Activated CD4-positive, alpha-beta T cell treated with anti-CD3 and anti-CD28 coated beads, Interleukin-2, amount 50 U/mL, for 1 hour (primary cell): ENCODE results near the gene TIMP3.

Source experiments
- DNase-seq: peaks from one replicate; pipeline ENCODE4 v3.0.0-alpha.2; 2020

Gene TIMP3

DNA sequence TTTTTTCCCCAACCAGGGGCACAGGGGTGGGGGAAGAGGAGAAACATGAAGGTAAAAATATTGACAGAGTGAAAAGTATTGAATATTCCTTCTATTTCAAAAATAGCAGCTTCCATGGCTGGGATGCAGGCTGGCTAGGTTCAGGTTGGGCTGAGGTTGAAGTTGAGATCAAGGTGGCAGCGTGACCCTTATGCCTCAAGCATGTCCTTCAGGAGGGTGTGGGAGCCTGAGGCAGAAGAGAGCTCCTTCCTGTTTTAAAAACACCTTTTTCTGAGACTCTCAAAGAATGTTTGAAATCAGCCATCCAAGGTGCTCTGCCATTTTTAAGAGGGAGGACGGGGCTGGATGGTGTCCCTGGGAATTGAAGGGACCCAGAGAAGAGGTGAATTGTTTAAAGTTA lies 29.5 kb downstream of the TIMP3 start:
- DNase-seq: no peak

GRCh38 chr22:32831584-32831983 lies 30.1 kb downstream of the TIMP3 start:
- DNase-seq: no peak

GRCh38 chr22:32832174-32832573 lies 30.7 kb downstream of the TIMP3 start:
- no peak for DNase-seq

GRCh38 chr22:32836280-32837123 lies 35.0 kb downstream of the TIMP3 start:
- no peak for DNase-seq

GRCh38 chr22:32837142-32837541 lies 35.6 kb downstream of the TIMP3 start:
- no peak for DNase-seq

DNA sequence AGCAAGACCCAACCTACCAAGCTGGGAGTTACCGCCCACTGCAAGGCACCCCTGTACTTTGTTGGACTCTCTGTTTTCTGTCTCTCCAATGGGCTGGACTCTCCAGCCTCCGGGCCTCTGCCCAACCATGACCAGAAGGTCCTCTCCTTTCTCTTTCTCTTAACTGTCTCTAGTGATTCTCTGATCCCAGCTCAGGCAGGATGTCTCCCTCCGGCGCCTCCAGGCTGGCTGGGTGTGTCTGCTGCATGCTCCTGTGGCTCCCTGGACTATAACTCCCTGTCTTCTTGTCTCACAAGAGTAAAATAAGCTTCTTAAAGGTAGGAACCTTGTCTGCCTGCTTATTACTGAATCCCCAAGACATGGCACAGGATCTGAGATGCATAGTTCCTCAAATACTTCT lies 36.3 kb downstream of the TIMP3 start:
- DNase-seq: no peak

DNA sequence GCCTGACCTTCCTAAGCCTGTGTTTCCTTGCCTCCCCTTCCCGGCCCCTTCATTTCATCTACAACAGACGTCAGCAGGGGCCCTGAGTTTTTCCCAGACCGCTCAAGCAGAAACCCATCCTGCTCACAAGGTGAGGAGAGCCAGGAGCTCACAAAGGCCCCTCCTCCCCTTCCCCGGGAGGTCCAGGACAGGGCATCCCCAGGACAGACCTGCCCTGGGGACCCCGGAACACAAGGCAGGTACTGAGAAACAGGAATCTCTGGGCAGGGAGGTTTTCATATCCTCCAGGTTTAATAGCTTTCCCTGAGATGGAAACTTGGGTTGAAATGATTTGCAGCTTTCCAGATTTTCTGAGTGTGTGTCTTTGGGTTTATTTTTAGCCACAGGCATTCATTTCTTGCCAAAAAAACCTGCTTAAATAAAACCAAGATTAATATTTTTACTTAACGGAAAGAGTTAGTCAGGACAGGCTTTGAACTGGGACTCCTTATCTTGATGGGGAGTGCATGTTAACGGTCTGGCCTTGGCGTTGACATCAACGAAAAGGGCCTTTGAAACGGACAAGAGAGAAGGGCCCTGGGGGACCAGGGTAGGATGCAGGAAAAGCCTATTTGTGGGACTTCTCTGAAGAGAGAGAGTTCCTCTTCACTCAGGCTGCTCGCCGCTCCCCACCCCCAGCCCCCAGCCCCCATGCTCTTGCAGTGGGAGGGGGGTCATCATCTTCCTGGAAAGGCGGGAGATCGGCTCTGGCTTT lies 38.5 kb downstream of the TIMP3 start:
- DNase-seq: no peak

DNA sequence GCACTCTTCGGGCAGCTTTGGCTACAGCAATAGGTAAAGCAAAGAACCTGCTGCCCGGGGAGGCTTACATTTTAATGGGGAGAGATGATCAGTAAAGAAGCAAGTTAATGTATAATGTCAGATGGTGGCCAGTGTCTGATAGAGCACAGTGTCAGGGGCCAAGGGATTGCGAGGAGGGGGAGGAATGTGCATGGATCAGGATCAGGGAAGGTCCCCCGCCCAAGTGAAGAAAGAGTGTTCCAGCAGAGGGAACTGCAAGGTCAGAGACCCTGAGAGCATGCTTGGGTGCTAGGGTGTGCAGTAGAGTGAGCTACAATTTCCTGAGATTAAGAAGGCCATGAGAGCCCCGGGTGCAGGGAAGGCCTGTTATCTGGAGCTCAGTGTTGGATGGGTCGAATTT lies 39.7 kb downstream of the TIMP3 start:
- DNase-seq: no peak

GRCh38 chr22:32842486-32842885 lies 41.0 kb downstream of the TIMP3 start:
- DNase-seq: no peak

- DNase-seq: no peak
These were observed 41.8 kb downstream of the TIMP3 start for GRCh38 chr22:32843300-32843699.

DNA sequence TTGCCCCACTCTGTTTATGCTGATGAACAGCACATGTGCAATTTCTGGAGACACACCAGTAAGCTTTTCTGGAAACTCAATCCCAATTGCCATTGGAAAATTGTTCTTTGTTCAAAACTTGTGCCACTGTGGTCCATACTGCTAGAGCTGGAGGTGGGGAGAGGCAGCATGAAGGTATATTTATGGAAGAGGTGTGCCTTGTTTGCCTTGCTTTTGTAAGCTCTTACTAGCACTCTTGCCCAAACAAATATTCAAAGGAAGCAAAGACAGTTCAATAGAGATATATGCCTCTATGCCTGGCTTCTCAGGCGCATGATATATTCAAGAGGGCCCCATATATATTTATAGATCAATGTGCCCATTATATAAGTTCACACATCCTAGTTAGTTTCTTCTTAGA lies 42.7 kb downstream of the TIMP3 start:
- no peak for DNase-seq

DNA sequence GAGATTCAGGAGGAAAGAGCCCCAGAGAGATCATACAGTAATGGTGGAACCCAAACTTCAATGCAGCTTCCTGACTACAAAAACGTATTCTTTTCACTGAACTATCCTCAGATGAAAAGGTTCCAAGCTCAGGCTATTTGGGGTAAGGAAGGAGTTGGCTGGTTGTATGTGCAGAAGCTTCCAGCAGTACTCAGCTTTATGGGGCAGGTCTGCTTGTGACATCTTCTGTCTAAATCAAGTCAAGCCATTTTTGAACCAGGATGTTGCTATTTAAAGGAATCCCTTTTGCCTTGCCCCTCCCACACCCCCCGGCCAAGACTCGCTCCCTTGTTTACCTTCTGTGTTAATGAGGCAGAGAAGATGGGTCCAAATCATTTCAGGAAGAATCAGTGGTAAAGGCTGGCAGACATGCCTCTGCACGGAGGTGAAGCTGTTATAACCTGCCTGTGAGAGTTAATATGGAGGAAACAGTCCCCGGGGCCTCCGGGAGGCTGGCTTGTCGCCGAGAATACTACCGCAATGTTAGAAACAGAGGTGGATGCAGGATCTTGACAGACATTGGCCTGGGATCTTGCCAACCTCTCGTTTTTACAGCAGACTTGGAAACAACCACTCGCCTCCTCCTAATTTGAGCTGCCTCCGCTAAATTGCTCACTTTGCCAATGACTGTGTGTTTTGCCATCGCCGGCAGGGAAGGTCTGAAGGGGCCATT lies 45.4 kb downstream of the TIMP3 start:
- DNase-seq: no peak

DNA sequence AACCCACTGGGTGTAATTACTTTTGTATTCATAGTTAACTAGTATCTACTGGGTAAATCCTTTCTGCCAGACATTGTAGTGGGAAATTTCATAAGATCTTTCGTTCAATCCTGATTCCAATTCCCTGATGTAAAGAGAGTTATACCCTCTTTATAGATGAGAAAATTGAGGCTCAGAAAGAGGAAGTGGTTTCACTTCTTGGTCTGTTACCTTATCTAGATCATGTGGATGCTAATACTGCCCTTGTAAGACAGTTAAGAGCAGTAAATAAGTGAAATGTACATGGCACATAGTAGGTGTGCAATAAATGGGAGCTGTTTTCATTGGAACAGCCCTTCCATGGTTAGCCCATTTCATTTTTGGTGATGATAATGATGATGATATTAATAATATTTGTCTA lies 46.7 kb downstream of the TIMP3 start:
- DNase-seq: no peak

GRCh38 chr22:32849501-32849900 lies 48.0 kb downstream of the TIMP3 start:
- no peak for DNase-seq

- DNase-seq: no peak
These were observed 48.7 kb downstream of the TIMP3 start for GRCh38 chr22:32850157-32850556.

DNA sequence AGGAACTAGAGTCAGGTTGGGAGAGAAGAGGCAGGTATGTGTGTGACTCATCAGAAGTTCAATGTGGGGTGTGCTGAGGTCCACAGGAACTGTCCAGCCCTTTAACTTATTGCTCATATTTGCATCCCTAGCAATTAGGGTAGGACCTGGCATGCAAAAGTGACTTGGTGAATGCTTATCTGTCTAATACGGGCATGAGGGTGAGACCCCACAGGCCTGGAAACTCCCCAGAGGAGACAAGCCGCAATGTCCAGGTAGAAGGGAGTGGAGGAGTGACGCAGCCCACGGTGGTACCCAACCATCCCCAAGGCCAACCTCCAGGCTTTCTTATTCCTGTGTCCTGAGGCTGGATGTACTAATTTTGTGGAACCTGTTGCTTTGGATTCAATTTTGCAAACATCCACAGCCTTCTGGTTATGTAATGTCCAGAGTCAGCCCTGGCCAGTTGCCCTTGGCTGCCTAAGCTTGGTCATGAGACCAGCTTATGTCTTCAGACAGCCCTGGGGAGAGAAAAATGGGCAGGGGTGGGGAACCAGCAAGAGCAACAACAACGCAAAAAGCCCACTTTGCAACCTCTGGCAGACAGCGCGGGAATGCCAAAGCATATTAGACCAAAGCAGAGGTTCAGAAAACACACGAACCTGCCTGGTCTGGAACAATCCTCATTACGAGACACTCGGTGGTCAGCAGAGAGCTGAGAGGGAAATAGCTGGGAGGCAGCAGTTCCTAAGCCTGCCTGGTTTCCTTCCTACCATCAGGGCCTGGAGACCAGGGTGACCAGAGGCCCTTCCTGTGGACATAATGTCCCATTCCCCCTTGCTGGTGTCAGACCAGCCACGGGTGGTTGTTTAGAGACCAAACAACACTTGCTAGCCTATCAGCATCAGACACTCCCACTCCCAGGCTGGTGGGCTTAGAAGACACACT lies 49.3 kb downstream of the TIMP3 start:
- no peak for DNase-seq

DNA sequence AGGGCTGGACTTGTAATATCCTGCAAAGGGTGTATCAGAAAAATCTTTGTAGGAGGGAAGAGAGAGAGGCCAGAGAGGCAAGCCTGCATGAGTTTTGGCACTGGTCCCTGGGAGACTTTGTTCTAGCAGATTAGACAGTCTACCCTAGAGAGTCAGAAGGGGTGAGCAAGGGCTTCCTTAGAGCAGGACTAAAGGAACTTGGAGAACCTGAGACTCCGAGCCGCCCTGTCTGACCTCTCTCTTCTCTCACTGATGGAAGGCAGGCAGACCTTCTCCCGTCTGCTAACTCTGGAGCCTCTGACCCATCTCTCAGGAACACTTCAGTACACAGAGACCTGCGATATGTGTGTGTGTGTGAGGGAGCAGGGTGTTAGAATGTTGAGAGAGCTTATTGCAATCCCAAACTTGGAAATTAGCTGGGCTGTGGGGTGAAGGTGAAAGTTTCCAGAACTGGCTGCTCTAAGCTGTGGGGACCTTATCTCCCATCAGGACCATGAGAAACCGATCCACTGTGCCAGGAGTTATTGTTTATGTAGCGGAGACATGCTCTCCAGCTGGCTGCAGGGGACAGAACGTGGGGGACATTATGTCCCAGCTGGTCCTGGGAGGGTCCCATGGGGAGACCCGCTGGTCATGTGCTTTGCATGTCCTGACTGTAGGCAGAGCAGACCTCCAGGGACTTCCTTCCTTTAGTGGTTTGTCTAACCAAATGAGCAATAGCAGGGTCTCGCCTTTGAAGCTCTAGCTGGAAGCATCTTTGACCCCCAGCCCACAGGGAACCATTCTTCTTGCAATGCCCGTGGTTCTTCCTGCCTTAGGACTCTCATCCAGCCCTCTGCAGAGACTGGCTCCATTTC lies 51.1 kb downstream of the TIMP3 start:
- no peak for DNase-seq

- no peak for DNase-seq
These were observed 52.2 kb downstream of the TIMP3 start for GRCh38 chr22:32853662-32854061.

DNA sequence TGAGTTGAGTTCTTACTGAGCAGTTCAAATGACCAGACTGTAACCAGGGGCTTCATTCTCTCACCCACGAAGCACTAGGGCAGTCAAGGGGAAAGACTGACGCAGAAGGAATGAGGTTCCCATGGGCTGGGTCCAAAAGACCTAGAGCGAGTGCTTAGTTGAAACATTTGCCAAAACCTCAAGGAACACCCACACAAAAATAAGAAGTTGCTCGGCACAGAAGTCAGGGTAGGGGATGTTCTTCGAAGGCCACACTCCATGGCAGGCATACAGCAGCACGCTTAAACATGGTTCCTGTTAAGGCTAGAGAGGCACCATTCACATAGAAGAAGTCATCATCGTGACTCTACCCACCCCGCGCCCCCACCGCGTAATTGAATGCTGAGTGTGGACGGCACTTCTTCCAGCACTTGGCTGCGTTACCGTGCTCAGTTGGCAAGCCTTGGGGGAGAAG lies 52.9 kb downstream of the TIMP3 start:
- DNase-seq: no peak

DNA sequence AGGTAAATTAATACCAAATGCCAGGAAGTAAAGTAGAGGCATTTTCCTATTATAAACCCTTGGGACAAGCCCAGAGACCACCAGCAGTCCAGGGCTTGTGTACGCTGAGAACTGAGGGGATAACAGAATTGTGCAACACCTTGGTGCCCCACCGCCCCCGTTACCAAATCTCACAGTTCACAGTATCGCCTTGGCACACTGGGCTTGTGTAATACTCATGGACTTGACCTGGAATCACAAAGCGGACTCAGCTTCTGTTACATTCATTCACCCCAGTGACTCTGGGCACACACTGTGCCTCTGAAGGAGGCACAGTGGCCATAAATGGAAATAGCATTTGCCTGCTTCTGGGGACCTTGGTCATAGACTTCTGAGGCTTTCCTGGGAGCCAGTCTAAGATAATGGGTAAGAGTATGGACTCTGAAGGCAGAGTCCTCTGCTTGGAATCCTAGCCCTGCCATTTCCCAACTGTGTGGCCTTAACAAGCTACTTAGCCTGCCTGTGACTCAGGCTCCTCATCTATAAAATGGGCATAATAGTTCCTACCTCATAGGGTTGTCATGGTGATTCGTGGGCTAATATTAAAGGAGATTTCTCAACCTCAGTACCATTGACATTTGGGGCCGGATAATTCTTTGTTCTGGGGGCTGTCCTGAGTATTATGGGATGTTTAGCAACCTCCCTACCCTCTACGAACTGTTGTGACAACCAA lies 53.7 kb downstream of the TIMP3 start:
- DNase-seq: no peak
